ENCODE measurements around the gene CTF1.
"Not testable (repeated sequence)": the region's sequence is repeated elsewhere in the genome, so short reads cannot be mapped to it uniquely, and the experiment has no call there.

The CTF1 gene

DNA sequence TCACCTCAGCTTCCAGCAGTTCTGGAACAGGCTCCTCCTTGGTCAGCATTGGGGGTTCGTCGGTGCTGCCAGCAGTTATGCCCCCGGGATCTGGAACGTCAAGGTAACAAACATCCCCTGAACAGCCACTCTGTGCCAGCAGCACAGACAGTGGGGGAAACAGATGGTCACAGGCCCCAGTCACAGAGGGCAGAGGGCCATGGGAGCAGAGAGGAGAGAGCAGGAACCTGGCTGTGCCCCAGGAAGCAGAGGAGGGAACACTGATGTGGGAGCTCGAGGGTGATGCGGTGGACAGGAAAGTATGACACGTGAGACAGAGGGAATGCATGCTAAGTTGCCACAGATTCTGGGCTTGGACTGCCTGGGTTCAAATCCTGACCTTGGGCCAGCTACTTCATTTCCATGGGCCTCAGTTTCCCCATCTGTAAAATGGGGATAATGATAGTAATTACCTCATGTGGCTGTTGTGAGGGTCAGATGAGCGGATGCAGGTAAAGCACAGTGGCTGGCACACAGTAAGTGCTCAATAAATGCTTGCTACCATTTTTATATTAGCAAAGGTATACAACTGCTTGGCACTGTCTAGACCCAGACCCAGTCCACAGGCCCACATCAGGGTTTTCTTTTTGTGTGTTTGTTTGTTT, 7.4 kb upstream of the CTF1 start:
- no peak for DNase-seq

DNA sequence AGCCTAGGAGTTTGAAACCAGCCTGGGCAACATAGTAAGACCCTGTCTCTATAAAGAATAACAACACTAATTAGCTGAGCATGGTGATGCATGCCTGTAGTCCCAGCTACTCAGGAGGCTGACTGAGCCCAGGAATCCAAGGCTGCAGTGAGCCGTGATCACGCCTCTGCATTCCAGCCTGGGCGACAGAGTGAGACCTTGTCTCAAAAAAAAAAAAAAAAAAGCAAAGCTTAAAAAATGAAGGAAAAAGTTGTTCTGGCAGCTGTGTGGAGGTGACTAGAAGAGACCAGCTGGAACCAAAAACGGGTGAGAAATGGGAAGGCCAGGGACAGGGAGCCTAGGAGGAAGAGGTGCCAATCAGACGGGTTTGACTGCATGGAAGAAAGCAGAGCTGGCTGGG, 6.7 kb upstream of the CTF1 start:
- DNase-seq, result no peak

DNA sequence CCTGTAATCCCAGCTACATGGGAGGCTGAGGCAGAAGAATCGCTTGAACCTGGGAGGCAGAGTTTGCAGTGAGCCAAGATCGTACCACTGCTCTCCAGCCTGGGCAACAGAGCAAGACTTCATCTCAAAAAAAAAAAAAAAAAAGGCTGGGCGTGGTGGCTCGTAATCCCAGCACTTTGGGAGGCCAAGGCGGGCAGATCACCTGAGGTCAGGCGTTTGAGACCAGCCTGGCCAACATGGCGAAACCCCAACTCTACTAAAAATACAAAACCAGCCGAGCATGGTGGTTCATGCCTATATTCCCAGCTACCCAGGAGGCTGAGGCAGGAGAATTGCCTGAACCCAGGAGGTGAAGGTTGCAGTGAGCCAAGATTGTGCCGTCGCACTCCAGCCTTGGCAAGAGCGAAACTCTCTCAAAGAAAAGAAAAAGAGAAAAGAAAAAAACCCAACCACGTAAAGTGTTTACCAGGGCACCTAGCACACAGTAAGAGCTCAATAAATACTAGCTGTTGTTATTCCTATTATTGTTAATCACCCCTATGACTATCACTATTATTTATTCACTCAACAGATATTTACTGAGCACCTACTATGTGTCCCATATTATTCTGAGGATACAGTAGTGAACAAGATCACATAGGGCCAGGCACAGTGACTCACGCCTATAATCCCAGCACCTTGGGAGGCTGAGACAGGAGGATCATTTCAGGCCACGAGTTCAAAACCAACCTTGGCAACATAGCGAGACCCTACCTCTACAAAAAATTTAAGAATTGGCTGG, 5.2 kb upstream of the CTF1 start:
- DNase-seq, result not testable (repeated sequence)

DNA sequence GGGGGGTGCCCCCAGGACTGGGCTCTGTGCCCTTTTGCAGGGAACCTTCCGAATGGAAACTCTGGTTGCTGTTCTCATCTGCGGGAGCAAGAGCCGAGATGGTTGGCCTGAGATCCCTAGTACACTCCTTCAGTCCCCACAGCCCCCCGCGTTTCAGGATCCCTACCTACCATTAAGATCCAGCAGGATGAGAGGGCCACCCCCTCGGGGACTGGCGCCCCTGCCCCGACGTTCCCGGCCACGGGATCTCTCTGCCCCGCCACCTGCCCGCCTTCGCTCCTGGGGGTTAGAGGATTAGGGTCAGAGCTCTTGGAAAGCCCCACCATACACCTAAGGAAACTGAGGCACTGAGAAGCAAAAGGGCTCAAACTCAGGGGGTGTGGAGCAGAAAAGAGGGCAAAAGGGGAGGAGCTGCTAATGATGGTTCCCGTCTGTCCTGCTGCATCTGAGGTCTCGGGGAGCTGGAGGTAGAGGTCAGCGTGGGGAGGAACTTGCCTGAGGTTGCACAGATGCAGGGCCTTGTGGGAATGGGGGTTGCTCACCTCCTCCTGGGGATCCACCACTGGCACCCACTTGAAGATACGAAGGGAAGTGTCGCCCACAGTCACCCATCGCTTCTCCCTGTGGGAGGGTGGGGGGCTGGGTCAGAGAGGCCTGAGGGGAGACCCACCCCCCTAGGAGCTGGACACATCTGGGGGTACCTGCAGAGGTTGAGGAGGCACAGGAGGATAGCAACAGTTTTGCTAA, 3.6 kb upstream of the CTF1 start:
- DNase-seq, result no peak

DNA sequence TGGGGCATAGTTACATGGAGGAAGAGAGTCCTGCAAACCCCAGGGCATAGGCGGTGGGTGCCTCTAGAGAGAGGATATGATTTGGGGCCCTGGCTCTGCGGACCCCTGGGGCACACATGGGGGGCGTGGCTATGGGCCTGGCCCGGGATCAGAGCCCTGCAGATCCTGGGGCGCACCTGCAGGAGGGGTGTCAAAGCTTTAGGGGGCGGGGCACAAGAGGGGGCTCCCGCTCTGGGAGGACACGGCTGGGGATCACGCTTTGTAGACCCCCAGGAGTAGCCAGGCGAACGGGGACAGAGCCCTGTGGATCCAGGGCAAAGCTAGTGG, 3.0 kb upstream of the CTF1 start:
- no peak for DNase-seq

DNA sequence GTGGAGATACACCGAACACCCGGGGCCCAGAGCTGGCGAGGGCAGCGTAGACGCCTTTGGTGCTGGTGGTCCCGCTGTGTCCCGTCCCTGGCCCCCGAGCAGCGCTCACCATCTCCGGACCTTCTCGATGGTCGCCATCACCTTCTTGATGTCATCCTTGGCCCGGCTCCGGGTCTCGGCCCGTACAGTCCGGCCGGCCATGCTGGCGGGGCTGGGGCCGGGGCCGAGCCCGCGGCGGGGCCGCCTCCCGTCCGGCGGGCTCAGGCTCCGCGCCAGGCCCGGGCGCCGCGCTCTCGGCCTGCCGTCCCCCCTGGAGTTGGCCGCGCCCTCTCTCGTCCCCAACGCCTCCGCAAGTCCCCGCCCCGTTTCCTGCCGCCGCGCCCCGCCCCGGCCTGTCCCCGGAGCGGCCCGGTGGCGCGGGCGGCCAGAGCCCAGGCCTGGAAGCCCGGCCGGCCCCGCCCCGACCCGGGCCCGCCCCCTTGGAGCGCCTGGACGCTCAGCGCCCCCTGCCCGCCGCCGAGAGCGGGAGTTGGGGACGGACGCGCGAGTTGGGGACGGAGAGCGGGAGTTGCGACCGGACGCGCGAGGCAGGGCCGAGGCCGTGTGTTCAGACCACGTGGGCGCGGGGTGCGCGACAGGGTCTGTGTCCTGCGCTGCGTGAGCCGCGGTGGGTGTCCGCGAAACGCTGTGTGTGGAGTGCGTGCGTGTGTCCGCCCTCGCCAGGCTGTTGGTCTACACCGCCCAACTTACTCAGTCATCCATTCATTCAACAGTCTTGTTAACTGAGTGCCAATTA, 2.5 kb upstream of the CTF1 start, which contains the start of gene BCL7C:
Gene BCL7C, minus strand, starts transcription at position 334 of the 796 bp plus-strand sequence. Its CDS starts 133 bp downstream, at position 201.
- DNase-seq, result peak; percentile 75

DNA sequence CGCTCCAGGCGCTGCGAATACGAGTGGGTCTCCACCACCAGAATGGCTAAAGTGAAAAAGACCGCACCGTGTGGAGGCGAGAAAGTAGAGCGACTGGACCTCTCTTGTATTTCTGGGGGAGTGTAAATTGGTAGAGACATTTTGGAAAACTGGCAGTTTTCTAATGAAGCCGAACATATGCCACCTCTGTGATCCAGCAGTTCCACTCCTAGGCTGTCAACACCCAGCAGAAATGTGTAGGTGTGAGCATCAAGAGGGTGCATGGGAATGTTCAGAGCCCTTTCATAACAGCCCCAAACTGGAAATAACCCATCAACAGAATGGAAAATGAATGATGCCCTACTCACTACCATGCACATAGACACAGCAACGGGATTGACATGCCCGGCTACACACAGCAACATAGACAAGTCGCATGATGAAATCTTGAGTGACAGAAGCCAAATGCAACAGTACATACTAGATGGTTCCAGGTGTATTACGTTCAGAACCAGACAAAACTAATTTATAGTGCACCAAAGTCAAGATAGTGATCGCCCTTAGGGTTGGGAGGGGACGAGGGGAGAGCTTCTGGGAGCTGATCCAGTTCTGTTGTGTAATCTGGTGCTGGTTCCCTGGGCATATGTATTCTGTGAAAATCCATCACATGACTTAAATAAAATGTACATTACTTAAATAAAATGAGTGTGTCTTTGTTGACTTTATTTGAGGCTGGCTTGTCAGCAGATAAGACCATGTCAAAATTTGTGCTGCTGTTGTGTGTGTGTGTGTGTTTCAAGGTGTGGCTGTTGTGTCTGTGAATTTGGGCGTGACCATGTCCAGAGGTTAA, 1.7 kb upstream of the CTF1 start:
- no peak for DNase-seq

DNA sequence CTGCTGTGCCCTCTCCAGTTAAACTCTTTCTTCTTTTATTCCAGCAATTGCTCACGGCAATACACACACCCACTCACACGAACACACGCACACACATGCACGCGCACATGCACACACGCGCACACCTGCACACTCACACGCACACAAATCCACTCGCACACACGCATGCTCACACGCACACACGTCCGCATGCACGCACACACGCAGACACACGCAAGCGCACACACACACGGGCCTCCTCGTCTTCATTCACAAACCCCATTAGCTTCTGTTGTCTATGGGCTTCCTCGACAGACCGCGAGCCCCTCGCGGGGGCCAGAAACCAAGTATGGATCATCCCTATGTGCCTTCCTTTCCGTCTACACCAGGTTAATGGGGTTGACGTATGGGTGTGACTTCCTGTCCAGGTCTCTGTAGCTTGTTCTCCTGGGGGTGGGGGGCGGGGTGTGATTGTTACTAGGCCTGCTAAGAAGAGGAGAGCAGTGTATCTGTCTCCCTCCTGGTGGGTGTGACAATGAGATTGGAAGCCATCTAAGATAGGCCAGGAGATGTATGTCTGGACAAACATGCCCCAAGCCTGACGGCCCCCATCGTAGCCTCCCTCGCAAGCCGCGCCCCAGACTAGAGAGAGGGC, 670 bp upstream of the CTF1 start:
- no peak for DNase-seq

DNA sequence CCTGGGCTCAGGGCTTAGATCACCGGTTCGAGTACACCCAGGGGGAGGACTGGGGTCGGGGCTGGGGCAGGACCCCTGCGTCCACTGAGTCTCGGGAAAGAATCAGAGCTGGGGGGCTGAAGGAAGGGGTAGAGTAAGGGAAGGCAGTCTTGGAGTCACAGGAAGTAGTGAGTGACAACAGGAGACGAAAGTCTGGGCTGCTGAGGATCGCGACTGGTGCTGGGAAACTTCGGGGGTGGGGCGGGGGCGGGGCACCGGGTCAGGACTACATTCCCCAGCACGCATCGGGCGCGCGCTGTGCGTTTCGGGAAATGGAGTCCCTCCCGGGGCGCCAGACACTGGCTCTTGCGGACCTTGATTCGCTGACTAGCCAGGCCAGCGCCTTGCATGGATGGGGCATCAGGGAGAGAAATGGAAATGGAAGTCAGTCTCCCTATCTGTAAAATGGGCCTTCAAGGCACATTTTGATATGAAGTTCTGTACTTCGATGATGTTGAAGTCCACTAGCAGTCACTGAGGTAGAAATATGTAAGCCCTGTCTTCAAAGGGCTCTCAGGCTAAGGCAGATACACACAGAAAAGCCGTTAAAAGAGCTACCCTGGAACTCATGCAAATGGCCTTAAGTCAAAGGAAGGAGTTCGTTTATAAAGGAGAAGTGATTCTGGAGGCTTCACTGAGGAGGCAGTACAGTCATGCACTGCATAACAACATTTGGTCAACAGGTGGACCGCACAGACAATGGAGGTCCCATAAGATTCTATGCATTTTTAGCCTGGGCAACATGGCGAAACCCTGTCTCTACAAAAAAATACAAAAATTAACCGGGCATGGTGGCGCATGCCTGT, 697 bp downstream of the CTF1 start:
- DNase-seq, result peak; percentile 80

DNA sequence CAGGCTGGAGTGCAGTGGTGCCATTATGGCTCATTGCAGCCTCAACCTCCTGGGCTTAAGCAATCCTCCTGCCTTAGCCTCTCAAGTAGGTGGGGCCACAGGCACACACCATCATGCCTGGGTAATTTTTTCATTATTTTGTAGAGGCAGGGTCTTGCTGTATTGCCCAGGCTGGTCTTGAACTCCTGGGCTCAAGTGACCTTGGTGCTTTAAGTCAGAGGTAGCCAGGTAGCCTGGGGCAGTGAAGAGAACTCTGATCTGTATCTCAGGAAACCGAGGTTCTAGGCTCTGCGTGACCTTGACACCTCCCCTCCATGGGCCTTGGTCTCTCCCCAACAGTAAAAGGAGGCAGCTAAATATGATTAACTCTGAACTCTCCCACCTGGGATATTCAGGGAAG, 3.4 kb downstream of the CTF1 start:
- DNase-seq, result no peak

DNA sequence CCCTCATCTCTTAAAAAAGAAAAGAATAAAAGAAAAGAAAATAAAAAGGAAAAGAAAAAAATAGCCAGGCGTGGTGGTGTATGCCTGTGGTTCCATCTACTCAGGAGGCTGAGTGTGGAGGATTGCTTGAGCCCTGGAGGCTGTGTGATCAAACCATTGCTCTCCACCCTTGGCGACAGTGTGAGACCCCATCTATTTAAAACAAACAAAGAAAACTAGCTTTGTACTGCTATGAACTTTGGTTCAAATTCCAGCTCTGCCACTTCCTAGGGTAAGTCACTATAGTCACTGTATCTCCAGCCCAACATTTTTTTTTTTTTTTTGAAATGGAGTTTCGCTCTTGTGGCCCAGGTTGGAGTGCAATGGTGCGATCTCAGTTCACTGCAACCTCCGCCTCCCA, 4.2 kb downstream of the CTF1 start:
- no peak for DNase-seq

DNA sequence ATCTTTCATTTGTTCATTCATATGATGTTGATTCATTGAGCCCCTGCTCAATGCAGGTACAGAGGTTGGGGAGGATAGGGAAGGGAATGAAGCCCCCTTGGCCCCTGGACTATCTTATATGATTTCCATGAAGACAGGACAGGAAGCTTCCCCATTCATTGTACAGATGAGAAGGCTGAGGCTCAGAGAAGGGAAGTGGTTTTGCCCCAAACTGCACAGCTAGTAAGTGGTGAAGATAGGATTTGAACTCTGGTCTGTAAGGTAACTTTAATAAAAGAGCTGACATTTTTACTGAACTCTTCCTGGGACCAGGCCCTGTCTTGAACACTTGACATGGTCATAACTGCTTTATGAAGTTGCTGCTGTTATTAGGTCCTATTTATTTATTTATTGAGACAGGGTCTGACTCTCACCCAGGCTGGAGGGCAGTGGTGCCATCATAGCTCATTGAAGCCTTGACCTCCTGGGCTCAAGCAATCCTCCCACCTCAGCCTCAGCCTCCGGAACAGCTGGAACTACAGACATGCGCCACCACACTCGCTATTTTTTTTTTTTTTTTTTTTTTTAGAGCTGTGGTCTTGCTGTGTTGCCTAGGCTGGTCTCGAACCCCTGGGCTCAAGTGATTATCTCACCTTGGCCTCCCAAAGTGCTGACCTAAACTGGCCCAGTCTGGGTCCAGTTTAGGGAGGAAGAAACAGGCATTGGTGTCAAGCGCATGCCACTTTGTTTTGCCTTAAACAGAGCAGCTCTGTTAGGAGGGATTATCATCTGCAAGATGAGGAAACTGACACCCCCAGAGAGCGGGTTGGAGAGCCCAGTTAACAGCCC, 5.0 kb downstream of the CTF1 start:
- no peak for DNase-seq

DNA sequence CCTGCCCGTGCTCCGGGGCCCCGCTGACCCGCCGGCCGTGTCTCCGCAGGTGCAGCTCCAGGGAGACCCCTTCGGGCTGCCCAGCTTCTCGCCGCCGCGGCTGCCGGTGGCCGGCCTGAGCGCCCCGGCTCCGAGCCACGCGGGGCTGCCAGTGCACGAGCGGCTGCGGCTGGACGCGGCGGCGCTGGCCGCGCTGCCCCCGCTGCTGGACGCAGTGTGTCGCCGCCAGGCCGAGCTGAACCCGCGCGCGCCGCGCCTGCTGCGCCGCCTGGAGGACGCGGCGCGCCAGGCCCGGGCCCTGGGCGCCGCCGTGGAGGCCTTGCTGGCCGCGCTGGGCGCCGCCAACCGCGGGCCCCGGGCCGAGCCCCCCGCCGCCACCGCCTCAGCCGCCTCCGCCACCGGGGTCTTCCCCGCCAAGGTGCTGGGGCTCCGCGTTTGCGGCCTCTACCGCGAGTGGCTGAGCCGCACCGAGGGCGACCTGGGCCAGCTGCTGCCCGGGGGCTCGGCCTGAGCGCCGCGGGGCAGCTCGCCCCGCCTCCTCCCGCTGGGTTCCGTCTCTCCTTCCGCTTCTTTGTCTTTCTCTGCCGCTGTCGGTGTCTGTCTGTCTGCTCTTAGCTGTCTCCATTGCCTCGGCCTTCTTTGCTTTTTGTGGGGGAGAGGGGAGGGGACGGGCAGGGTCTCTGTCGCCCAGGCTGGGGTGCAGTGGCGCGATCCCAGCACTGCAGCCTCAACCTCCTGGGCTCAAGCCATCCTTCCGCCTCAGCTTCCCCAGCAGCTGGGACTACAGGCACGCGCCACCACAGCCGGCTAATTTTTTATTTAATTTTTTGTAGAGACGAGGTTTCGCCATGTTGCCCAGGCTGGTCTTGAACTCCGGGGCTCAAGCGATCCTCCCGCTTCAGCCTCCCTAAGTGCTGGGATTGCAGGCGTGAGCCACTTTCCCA, 5.9 kb downstream of the CTF1 start:
- no peak for DNase-seq

DNA sequence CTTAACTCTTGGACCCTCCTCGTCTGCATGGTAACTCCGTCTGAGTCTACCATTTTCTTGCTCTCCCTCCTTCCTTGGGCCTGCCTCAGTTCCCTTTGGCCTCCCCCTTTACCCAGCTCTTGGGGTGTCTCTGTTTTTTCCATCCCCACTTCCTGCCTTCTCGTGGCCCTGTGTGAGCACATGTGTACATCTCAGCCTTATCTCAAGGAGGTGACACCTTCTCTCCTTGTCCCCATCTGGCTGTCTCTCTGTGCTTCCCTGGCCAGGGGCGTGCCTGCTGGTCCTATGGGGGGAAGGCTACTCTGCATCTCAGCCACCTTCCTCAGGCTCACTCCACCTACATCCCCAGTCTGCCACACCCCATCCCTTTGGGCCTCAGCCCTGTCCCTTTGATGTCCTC, 6.6 kb downstream of the CTF1 start:
- no peak for DNase-seq

DNA sequence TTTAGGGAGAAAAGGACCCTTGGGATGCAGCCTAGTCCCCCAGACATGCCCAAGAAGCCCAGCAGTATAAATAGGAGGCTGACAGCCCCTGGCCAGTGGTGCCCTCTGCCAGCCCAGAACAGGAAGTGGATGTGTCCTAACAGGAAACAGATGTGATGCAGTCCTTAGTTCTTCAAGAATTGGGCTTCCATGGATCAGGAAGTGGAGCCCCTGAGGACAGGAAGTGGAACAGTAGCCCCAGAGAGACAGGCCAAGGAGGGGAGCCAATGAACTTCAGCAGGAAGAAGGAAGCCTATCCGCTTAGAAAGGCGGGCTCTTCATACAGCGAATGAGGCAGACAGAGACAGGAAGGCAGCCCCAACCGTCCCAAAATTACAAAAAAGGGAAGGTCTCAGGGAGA, 7.2 kb downstream of the CTF1 start:
- no peak for DNase-seq

DNA sequence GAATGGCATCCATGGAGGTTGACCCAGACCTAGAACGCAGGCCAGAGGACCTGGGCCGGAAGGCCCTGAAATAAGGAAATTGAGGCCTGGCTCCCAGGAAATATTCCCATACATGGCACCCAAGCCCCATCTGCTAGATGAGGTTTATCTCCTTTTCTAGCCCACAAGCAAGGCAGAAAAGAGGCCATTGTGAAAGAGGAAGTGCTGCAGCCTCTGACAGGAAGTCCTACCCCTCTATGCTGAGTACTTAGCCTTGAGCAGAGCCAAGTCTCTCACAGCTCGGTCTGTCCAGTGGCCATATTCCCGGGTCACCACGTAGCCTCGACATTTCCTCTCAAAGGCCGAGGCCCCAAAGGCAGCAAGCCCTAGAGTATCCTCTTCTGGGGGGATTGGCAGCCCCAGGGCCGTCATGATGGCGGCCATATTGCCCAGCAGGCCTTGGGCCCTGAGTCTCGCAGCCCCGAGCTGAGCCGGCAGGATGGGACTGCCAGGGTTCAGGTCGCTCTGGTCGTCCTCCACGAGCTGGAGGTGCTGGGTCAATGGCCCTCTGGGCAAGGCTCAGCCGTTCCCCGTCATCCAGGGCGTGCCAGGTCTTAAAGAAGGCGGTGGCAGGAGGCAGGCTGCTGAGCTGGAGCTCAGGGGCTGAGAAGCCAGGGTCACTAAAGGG, 7.8 kb downstream of the CTF1 start:
- DNase-seq, result no peak

DNA sequence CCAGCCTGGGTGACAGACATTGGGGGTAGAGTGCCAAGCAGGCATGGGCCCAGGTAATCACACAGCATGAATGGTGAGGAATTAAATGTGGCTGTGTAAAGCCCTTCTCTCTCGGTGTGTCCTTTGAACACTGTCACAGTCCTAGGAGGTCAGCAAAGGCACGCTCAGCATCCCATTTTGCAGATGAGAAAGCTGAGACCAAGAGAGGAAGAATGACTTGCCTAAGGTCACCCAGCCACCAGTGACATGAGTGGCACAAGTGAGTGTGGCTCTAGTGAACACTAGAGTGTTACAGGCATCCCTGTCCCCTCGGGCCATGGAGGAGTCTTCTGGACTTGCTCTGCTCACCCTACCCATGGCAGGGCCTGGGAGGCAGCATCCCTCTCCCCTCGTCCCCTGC, 10.7 kb downstream of the CTF1 start:
- DNase-seq, result no peak

DNA sequence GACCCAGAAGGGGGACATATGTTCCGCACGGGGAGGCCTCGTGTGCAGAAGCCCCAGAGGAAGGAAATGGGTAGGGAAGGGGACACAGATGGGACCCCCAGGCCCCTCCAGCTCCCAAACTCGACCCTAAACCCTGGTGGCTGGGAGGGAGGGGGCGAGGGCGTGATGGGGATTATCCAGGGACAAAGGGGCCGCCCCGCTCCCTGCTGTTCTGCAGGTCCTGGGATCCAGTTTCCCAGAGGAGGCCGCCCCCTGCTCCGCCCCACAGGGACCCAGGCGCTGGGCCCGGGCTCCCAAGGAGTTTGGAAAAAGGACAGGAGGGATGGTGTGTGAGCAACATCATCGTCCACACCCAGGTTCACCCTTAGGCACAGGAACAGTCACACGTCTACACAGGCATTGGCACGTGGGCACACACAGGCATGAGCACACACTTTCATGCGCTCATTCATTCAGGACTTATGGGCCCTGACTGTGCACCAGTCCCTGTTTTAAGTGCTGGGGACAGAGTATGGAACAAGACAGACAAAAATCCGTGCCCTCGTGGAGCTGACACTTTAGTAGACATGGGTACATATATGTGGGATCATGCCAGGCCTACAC, 14.1 kb downstream of the CTF1 start:
- DNase-seq, result no peak
